A673 (cell line): ENCODE data around the gene ZNF324.

Experiments
- EZH2 ChIP-seq: fragments of 200-600 bp; sonication (generic); IDR thresholded peaks from 2 replicates; pipeline ENCODE4 v1.6.1; 2017; ENCODE audit warnings: borderline replicate concordance, low read depth, mild to moderate bottlenecking, mixed read lengths, antibody characterized with exemption, low read length; ENCODE audit not compliant: poor library complexity, severe bottlenecking
- TF ChIP-seq, protein P1 (sequence below): fragments of 300-800, 200-600 bp; sonication (generic); conservative IDR thresholded peaks from 2 replicates; pipeline ENCODE4 v1.5.1; 2017; ENCODE audit warnings: low read depth, mild to moderate bottlenecking, antibody characterized with exemption, low read length, moderate library complexity, mixed read lengths

DNA sequence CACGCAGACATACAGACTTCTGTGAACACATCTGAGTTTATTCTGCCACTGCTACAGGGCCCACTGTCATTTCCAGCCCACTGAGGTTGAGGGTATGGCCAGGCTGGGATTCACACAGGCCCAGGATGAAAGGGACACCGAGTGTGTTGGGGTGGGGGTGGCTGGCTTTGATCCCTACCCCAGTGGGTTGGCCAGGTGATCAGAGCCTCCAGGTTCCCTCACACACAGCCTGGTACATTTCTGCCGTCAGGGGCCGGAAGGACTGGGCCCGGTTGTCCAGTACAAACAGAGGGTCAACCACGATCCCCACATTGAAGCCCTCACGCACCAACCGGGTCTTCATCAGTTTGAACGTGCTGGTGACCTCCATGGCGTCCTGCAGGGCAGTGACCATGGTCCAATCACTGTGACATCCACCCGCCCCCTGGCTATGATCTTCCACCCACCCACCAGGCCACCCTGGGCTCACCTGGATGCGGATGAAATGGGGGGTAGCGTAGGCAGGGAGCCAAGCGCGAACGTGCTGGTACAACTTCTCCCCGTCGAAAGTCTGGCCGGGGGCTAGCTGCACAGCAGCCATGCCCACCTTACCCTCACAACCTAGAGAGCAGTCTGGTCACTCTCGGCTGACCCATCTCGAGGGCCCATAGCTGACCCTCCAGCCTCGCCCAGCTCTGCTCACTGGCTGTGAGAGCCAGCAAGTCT lies 31.6 kb downstream of the ZNF324 start:
- TF ChIP-seq EZH2: no peak
- TF ChIP-seq, protein P1, sequence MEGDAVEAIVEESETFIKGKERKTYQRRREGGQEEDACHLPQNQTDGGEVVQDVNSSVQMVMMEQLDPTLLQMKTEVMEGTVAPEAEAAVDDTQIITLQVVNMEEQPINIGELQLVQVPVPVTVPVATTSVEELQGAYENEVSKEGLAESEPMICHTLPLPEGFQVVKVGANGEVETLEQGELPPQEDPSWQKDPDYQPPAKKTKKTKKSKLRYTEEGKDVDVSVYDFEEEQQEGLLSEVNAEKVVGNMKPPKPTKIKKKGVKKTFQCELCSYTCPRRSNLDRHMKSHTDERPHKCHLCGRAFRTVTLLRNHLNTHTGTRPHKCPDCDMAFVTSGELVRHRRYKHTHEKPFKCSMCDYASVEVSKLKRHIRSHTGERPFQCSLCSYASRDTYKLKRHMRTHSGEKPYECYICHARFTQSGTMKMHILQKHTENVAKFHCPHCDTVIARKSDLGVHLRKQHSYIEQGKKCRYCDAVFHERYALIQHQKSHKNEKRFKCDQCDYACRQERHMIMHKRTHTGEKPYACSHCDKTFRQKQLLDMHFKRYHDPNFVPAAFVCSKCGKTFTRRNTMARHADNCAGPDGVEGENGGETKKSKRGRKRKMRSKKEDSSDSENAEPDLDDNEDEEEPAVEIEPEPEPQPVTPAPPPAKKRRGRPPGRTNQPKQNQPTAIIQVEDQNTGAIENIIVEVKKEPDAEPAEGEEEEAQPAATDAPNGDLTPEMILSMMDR: no peak
